KOPT-K1 (cell line): ENCODE measurements around the gene EVC.

Experiments
- H3K27ac ChIP-seq: fragments of 200-600 bp; sonication (generic); 2 replicates; pipeline ENCODE4 v1.5.1; 2016; ENCODE audit warnings: antibody characterized with exemption, mild to moderate bottlenecking, low read depth, low read length; ENCODE audit not compliant: poor library complexity, severe bottlenecking
- H3K36me3 ChIP-seq: fragments of 200-600 bp; sonication (generic); 2 replicates; pipeline ENCODE4 v1.5.1; 2017; ENCODE audit warnings: antibody characterized with exemption, mild to moderate bottlenecking, low read length, moderate library complexity; ENCODE audit not compliant: insufficient read depth
- H3K9me3 ChIP-seq: fragments of 200-600 bp; sonication (generic); 2 replicates; pipeline ENCODE4 v1.5.1; 2017; ENCODE audit warnings: antibody characterized with exemption, low read length, mild to moderate bottlenecking; ENCODE audit not compliant: insufficient read depth, poor library complexity, severe bottlenecking

Gene EVC

DNA sequence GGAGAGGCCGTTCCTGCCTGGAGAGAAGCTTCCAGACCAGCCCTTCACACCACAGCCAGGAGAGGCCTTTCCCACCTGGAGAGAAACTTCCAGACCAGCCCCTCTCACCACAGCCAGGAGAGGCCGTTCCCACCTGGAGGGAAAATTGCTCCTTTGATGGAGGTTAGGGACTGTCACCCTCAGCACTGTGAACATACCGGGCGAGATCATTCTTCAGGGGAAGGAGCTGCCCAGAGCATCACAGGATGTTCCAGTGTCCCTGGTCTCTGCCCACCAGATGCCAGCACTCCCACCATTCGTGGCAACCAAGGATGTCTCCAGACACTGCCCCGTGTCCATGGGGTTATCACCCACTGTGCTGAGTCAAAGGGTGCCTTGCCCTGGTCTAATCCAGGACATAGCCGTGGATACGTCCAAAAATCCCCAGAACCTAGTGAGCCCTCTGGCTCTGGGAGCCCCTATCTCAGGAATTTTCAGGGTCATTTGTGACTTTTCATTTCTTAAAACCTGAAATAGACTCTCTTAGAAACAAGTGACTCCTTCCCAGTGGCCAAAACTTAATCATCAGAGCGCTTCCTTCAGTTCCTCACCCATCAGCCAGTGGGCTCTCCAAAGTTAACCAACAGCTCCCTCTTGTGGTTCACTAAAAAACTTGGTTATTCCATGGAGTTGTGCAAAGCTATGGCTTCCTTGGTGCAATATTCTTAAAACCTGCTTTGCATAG is 101.7 kb downstream of the EVC start:
- Histone ChIP-seq H3K27ac (no peak overlapping the region), H3K36me3 (no peaks in the 10 kb centered on the region), H3K9me3 (no peaks in the 10 kb centered on the region)

- H3K36me3 ChIP-seq: no peaks in the 10 kb centered on the region
- H3K9me3 ChIP-seq: no peaks in the 10 kb centered on the region
- no peak overlapping the region for H3K27ac ChIP-seq
Measured at GRCh38 chr4:5813882-5814255, 102.9 kb downstream of the EVC start.

GRCh38 chr4:5814421-5814820 is 103.4 kb downstream of the EVC start:
- Histone ChIP-seq H3K27ac (no peak overlapping the region), H3K9me3 (no peaks in the 10 kb centered on the region), H3K36me3 (no peaks in the 10 kb centered on the region)

GRCh38 chr4:5815641-5816040 is 104.6 kb downstream of the EVC start:
- H3K27ac ChIP-seq: no peak overlapping the region
- no peaks in the 10 kb centered on the region for H3K9me3 ChIP-seq
- no peaks in the 10 kb centered on the region for H3K36me3 ChIP-seq

GRCh38 chr4:5816101-5816500 is 105.1 kb downstream of the EVC start:
- no peaks in the 10 kb centered on the region for H3K9me3 ChIP-seq
- no peak overlapping the region for H3K27ac ChIP-seq
- no peaks in the 10 kb centered on the region for H3K36me3 ChIP-seq

DNA sequence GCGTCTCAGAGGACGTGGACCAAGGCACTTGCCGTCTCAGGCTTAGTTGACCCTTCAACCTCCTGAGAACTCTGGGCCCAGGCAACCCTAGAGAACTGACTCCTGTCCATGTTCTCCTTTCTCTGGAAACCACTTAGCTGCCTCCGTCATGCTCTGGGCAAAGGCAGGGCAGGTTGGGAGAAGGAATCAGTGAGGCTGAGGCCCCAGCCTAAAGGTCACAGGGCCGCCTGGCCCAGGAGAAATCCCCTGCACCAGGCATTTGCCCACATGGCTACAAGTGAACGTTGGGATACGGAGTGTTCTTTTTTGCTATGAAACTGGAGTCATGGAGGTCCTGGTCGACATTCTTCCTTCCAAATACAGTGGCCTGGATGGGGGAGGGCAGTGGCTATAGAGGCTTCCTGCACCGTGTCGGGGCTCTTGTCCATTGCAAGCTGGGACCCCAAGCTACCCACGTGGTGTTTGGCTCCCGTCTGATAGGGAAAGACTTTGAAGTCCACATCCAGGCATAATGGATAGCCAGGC is 105.9 kb downstream of the EVC start:
- Histone ChIP-seq H3K36me3 (no peaks in the 10 kb centered on the region), H3K27ac (no peak overlapping the region), H3K9me3 (no peaks in the 10 kb centered on the region)

- Histone ChIP-seq H3K36me3 (no peaks in the 10 kb centered on the region), H3K9me3 (no peaks in the 10 kb centered on the region), H3K27ac (no peak overlapping the region)
Measured at GRCh38 chr4:5821665-5822358, 110.8 kb downstream of the EVC start.

GRCh38 chr4:5822619-5823018 is 111.6 kb downstream of the EVC start:
- H3K36me3 ChIP-seq: no peaks in the 10 kb centered on the region

DNA sequence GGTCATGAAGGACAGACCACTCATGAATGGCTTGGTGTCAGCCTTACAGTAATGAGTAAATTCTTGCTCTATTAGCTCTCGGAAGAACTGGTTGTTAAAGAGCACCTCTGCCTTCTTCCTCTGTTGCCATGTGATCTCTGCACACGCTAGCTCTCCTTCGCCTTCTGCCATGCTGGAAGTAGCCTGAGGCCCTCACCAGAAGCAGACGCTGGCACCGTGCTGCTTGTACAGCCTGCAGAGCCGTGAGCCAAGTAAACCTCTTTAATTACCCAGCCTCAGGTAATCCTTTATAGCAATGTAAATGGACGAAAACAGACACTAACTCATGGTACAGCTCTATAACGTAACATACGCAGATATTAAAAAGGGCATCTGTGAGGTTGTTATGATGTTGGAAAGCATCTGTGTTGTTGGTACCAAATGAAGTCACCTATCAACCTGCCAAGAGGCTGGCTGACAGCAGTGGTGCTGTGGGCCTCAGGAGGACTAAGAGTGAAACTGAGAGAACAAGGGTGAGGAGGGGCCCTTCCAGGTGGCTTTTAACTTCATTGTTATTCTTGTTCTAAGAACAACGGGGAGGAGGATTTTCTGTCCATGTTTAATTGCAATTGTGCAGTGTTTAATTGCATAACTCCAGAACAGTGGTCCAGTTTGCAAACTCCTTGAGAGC is 112.7 kb downstream of the EVC start:
- H3K9me3 ChIP-seq: no peaks in the 10 kb centered on the region
- H3K36me3 ChIP-seq: no peaks in the 10 kb centered on the region
- no peak overlapping the region for H3K27ac ChIP-seq

More at GRCh38 chr4:5822619-5823018, 111.6 kb downstream of the EVC start:
- H3K9me3 ChIP-seq: no peaks in the 10 kb centered on the region
- no peak overlapping the region for H3K27ac ChIP-seq

- Histone ChIP-seq H3K36me3 (no peaks in the 10 kb centered on the region), H3K27ac (no peak overlapping the region)
Measured at GRCh38 chr4:5824227-5824626, 113.2 kb downstream of the EVC start.

GRCh38 chr4:5824635-5825034 is 113.6 kb downstream of the EVC start:
- Histone ChIP-seq H3K27ac (no peak overlapping the region), H3K9me3 (no peaks in the 10 kb centered on the region), H3K36me3 (no peaks in the 10 kb centered on the region)

More at GRCh38 chr4:5824227-5824626, 113.2 kb downstream of the EVC start:
- H3K9me3 ChIP-seq: no peaks in the 10 kb centered on the region

- H3K27ac ChIP-seq: no peak overlapping the region
- H3K9me3 ChIP-seq: no peaks in the 10 kb centered on the region
- no peaks in the 10 kb centered on the region for H3K36me3 ChIP-seq
Measured at GRCh38 chr4:5825321-5826041, 114.5 kb downstream of the EVC start.

GRCh38 chr4:5826437-5827107 is 115.6 kb downstream of the EVC start:
- no peak overlapping the region for H3K27ac ChIP-seq
- H3K36me3 ChIP-seq: no peaks in the 10 kb centered on the region
- H3K9me3 ChIP-seq: no peaks in the 10 kb centered on the region

DNA sequence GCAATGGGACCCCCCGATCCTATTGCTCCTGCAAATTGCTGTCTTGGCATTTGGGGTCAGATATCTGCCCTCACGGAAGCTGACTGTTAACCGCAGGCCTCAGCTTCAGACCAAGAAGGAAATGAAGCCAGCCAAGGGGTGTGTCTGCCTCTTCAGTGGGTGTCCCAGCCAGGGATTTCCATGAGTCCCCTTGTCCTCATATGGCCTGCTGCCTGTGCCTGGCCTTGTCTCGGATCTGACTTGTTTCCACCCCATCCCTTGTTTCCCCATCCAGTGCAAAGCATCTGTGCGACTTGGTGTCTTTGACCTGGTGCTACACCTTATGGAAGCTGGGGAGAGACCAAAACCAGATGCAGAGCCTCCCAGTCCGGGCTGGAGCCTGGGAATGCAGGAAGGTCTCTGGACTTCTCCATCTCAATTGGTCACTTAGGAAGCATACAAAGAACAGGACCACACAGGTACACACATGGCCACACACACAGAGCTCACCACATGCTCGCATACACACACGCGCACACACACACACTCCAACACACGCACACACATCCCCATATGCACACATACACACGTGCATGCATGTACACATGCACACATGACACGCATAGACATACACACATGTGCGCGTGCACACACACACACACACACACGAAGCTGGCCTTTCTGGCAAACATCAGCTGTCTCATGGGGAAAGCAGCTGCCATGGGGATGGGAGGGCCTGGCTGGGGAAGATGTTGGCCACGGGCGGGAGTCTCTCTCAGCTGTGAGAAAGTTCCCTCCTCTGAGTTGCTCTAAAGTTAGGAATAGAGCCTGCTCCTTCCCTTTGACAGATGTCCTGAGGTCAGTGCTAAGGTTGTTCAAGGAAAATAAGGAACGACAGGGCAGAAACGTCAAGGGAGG is 116.4 kb downstream of the EVC start:
- H3K27ac ChIP-seq: no peak overlapping the region
- H3K9me3 ChIP-seq: no peaks in the 10 kb centered on the region
- H3K36me3 ChIP-seq: no peaks in the 10 kb centered on the region
